ENCODE results near the gene COG5.

- TF ChIP-seq SIN3A (IDR thresholded peaks at IDR 0.05; ENCODE audit: borderline replicate concordance, insufficient read depth, low read length) (no peak), REST (IDR thresholded peaks at IDR 0.05; ENCODE audit: insufficient read depth in 1 of 2, low read depth in 2 of 2, low read length in 2 of 2) (no peak), TAF1 (IDR thresholded peaks at IDR 0.05; ENCODE audit: borderline replicate concordance, insufficient read depth, low read length) (no peak)
These were observed 41.6 kb upstream of the COG5 start for GRCh38 chr7:107605218-107605815.

All from PFSK-1 (cell line).